NCI-H2227 treated with DMSO at 0.1 percent for 48 hours (cell line): ENCODE measurements around the gene CSKMT.
A peak's percentile ranks its signal among the peaks of the same experiment; 100 is the strongest.
"Not testable (repeated sequence)": the region's sequence is repeated elsewhere in the genome, so short reads cannot be mapped to it uniquely, and the experiment has no call there.

Experiments
- DNase-seq: peaks from one replicate; lab custom pipeline; 2025; lab: John Stamatoyannopoulos, UW

CSKMT gene

DNA sequence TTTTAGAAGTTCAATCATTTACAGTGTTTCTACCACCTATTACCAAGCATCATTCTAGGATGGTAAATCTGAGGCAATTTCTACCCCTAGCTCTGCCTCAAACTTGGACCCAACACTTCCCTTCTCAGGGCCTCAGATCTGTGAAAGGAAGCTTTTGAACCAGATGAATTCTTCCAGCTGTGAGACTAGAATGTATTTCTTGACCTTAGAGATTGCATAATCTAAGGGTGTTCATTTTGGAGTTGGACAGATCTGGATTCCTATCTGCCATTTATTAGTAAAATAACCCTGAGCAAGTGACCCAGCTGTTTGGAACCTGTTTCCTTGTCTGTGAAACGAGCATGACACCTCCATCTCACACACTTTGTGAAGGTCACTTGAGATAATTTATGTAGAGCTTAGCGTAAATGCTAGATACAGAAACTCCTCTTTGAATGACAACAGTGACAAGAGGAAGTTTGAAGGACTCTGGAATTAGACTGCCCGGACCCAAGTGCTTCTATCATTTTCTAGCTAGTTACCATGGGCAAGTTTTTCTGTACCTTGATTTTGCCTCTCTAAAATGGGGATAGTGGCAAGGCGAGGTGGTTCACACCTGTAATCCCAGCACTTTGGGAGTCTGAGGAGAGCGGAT is 8.2 kb upstream of the CSKMT start:
- no peak for DNase-seq

DNA sequence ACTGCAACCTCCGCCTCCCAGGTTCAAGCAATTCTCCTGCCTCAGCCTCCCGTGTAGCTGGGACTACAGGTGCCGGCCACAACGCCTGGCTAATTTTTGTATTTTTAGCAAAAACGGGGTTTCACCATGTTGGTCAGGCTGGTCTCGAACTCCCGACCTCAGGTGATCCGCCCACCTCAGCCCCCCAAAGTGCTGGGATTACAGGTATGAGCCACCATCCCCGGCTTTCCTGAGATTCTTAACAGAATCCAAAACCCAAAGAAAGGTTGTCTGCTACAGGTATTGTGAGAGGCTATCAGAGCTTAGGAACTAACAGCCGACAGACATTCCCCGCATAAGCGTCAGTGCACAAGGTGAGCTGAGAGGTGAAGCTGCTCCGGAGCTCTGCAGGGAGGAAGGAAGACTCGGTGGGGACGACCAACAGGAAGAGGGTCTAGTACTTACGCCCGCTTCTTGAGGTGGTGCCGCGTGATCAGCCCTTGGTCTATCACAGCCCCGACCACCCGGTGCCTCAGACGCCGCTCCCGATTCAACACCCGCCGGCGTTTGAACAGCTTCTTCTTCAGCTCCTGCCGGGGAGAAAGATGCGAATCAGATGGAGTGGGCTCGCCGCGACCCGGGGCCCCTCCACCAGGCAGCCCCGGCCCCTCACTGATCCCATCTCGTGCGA is 572 bp upstream of the CSKMT start:
- peak; percentile 93 for DNase-seq

GRCh38 chr11:62665599-62666258 is 617 bp downstream of the CSKMT start:
- DNase-seq = peak; percentile 75

DNA sequence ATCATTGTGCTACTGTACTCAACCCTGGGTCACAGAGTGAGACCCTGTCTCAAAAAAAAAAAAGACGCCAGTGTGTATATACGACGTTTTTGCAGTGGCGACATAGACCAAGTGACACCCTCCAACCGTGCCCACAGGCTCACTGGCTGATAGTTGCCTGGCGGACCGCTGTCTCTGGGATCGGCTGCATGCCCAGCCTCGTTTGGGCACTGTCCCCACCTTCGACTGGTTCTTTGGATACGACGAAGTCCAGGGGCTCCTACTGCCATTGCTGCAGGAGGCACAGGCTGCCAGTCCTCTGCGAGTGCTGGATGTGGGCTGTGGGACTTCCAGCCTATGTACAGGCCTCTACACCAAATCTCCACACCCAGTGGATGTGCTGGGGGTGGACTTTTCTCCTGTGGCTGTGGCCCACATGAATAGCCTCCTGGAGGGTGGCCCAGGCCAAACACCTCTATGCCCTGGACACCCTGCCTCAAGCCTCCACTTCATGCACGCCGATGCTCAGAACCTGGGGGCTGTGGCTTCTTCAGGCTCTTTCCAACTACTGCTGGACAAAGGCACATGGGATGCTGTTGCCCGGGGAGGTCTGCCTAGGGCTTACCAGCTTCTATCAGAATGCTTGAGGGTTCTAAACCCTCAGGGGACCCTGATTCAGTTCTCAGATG is 1.3 kb downstream of the CSKMT start:
- no peak for DNase-seq

DNA sequence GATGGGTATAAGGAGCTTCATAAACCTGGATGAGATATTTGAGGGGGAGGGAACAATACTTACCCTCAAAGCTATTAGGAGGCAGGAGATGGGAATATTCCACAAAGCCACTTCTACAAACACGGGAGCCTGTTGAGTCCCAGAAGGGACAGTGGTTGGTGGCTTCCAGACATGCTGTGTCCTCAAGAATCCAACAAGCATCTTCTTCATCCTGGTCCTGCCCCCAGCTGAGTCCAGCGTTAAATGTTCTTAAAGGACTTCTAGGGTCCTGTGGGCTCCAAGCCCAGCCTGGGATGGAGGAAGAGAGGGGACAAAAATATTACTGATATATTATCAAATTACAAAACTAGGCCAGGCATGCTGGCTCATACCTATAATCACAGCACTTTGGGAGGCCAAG is 2.3 kb downstream of the CSKMT start:
- DNase-seq = no peak

DNA sequence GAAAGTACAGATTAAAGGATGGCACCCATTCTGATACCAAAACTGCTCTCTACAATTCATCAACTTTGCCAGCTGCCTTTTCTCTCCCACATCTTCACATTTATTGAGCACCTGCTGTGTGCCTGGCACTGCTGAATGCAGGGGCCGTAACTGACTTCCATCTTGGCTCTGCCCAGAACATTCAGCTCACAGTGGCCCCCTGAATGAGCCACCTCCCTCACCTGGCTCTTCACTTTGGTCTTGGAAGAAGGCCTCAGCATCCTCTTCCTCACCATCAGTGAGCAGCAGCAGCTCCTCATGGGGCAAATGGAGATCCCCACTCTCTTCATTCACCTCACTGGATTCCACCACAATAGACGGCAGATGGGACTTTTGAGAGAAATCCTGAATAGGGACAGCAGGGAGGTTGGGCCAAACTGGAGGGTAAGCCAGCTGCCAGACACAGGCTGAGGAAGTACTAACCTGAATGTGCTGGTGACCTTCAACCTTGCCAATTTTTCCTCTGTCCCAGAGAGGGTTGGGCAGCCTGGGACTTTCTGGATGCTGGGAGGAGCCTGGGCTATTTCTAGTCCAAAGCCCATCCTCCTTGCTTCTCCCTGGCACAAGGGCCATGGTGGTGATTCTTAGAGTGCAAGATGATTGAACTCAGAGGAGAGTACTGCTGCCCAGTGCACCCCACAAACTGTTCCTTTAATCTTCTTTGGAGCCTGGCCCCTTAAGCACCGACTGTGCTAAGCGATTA is 4.5 kb downstream of the CSKMT start:
- DNase-seq = no peak

DNA sequence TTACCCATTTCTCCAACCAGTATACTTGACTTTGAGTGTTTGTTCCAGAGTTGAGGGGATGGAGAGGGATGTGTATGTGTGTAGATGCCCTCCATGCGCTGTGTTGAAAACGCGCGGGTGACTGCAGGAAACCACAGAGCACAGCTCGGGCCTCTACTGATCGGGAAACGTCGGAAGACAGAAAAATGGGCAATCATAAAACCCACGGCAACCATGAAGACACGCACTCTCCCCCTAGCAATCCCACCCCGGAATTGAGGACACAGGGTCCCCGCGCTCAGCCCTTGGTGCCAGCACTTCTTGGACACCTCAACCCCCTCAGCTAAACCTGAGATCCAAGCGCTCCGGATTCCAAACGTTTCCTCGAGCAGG is 6.1 kb downstream of the CSKMT start:
- DNase-seq = no peak

- DNase-seq = peak; percentile 83
Observed at GRCh38 chr11:62671608-62672389, 6.7 kb downstream of the CSKMT start, which contains the start of the genes LBHD1 and UQCC3. Gene LBHD1, minus strand, starts transcription at chr11:62672267. Its CDS starts 2,236 bp downstream, at chr11:62670031. Gene UQCC3, plus strand, starts transcription at chr11:62671673. Its CDS starts 73 bp downstream, at chr11:62671746.

GRCh38 chr11:62673196-62673525 is 8.0 kb downstream of the CSKMT start:
- DNase-seq = no peak

- not testable (repeated sequence) for DNase-seq
Observed at GRCh38 chr11:62675415-62675814, 10.3 kb downstream of the CSKMT start.

DNA sequence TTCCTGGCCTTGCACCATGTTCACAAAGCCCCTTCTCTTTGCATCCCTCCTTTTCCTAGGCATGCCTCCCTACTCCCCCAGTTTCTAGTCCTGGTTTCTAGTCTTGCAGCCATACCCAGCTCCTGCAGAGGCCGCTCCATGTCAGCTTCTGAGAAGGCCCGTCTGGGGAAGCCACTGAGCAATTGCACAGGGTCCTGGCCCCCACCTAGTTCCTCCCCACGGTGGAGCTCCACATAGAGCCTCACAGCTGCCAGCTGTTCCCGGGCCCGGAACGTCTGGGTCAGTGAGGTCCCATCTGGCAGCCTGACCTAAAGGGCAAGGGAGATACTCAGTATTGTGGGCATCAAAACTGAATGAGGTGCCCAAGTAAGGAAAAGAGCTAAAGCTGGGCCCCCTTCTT is 11.6 kb downstream of the CSKMT start:
- no peak for DNase-seq

GRCh38 chr11:62677156-62677555 is 12.0 kb downstream of the CSKMT start:
- DNase-seq = no peak

- no peak for DNase-seq
Observed at GRCh38 chr11:62677714-62678113, 12.6 kb downstream of the CSKMT start.

DNA sequence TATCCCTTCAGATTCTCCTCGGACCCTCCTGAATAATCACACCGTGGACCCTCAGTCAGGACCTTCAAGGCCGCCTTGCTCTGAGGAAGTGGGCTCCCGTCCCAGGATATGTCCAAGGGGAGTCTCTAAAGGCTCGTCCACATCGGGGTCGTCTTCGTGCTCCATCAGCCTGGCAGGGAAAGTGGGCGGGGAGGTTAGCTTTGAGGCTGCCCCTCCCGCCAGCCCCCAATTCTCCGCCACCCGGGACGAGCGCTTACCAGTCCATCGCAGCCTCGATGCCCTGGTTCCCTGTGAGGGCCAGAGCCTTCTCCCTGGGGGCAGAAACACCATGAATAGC is 13.3 kb downstream of the CSKMT start:
- no peak for DNase-seq

DNA sequence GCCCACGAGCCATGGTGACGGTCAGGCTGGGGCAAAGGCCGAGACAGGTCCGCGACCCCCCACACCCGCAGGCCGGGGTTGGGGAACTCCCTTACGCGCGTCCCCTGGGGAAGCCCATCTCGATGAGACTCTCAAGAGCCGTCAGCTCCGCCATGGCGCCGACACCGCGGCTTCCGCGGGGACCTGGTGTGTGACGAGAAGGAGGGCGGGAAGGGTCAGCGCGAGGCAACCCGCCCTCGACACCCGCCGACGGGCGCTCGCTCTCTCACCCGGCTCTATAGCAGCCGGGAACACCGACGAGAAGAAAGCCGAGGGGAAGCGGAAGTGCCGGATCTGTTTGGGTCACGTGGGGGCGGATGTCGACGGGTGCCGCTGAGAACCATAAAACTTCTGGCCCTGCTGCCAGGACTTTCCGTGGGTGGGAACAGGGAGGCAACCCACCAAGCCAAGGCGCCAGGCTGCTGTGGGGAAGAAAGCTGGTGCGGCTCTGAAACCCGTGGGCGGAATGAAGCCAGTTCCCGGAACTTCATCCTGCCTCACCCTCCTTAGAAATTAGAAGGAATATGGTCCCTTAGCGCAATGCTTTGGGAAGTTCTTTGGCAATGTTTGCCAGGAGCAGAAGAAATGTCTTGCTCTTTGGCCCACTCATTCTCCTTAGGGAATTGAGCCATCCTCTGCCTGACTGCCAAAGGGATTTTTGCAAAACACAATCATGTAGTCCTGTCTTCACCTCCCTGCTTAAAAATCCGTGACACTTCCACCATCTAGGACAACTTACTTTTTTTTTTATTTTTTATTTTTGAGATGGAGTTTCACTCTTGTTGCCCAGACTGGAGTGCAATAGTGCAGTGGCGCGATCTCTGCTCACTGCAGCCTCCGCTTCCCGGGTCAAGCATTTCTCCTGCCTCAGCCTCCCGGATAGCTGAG is 13.9 kb downstream of the CSKMT start, which contains the start of gene UBXN1:
UBXN1 (minus strand) TSS at position 304 of the 927 bp plus-strand sequence; CDS start at position 154, 150 bp downstream.
- peak; percentile 89 for DNase-seq

- DNase-seq = no peak
Observed at GRCh38 chr11:62680825-62681240, 15.7 kb downstream of the CSKMT start.

GRCh38 chr11:62682518-62682917 is 17.4 kb downstream of the CSKMT start:
- no peak for DNase-seq

DNA sequence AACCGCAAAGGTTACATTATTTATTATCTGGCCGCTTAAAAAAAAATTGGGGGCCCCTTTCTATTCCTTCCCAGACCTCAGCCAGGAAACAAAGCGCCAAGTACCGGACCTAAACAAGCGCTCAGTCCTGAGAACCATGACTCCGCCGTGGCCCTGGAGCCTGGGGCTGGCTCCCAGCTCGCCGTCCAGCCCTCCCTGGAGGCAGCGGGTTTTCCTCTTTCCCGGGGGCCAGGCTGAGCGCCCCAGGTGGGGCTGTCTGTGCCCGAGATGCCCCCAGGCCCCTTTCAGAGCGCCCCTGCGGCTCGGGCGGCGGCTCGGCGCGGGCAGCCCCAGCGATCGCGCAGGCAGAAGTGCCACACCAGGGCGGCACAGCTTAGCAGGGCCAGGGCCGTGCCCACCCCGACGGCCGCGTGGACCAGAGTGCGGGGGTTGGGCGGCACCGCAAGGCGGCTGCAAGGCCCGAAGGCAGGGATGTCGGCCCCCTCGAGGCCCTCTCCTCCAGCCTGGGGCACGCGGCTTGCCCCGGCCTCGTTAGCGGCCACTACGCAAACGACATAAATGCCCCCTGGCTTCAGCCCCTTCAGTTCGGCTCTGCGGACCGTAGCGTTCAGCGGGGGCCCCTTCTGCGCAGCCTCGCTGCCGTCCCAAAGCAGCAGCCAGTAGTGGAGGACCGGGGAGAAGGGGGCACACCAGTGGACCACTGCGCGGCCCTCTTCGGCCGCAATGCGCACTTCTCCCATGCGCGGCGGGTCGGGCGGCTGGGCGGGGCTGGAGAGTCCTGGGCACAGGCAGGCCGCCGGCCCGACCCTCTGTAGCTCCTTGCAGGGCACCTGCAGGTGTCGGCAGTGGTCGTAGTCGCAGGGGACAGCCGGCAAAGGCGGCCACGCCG is 22.6 kb downstream of the CSKMT start:
- no peak for DNase-seq

- DNase-seq = no peak
Observed at GRCh38 chr11:62688491-62688890, 23.4 kb downstream of the CSKMT start.
